Activated naive CD8-positive, alpha-beta T cell treated with anti-CD3 and anti-CD28 coated beads, Interleukin-2, amount 50 U/mL, for 16 hours (primary cell): Measurements from ENCODE around the gene TADA2B.
A peak's percentile ranks its signal among the peaks of the same experiment; 100 is the strongest.

Experiments used
- DNase-seq: peaks from one replicate; pipeline ENCODE4 v3.0.0-alpha.2; 2020; ENCODE audit warnings: low read depth, low spot score

Gene TADA2B

DNA sequence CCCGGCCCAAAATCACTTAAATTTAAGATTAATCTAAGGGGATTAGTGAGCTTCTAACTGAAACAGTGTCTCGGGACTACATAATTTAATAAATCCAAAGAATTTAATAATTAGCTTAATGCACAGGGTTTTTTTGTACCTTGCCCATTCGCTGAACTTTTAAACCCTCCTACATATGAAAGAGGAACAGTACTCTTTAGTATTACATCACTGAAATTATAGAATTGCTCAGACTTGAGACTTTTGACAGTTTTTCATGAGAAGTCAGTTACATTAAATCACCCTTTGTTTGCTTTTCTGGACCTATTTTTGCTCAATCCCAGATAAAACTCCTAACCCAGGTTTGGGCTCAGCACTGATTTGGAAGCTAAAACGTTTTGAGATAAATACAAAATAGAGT, 2.4 kb upstream of the TADA2B start:
- no peak for DNase-seq

DNA sequence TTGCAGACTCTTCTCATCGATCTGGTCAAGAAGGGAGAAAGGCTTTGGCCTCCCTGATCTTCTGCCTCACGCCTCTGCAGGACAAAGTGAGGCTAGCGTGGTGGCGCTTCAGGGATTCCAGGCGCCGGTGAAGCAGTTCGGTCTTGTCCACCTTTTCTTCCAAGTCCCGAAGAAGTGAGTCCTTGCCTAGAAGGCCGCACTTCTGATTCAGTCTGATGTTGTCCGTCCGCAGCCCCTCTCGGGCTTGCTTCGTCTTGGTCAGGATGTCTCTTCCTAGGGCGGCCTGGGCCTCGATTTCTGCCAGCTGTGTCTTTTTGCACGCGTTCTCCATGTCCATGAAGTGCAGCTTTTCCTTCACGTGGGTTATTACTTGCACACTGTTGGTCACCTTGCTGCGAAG, 1.9 kb upstream of the TADA2B start:
- DNase-seq = no peak

DNA sequence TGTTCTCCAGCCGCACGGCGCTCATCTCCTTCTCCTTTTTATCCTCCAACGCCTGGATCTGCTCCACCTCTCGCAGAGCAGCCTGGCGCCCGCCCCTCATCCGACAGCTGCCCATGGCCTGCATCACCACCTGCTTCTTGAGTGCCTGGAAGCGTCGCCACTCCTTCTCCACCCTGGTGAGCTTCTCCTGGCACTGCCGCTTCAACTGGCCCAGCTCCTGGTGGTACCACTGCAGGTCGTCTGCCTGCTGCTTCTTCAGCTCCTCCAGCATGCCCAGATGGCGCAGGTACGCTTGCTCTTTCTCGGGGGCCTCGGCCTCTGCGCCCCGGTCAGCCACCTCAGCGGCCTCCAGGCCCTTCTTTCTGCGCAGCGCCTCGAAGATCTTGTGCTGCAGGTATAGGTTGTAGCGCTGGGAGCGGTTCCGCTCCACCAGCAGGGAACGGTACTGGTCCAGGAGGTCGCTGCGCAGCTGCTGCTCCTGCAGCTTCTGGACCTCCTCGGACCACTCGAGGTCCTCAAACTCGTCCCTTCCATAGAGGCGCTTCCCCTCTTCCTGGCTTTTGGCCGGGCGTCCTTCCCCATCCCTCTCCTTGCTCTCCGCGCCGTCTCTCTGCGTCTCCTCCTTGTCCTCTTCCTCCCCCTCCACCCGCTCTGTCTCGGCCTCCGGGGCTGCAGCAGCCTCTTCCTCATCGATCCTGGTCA, 1.2 kb upstream of the TADA2B start:
- no peak for DNase-seq

DNA sequence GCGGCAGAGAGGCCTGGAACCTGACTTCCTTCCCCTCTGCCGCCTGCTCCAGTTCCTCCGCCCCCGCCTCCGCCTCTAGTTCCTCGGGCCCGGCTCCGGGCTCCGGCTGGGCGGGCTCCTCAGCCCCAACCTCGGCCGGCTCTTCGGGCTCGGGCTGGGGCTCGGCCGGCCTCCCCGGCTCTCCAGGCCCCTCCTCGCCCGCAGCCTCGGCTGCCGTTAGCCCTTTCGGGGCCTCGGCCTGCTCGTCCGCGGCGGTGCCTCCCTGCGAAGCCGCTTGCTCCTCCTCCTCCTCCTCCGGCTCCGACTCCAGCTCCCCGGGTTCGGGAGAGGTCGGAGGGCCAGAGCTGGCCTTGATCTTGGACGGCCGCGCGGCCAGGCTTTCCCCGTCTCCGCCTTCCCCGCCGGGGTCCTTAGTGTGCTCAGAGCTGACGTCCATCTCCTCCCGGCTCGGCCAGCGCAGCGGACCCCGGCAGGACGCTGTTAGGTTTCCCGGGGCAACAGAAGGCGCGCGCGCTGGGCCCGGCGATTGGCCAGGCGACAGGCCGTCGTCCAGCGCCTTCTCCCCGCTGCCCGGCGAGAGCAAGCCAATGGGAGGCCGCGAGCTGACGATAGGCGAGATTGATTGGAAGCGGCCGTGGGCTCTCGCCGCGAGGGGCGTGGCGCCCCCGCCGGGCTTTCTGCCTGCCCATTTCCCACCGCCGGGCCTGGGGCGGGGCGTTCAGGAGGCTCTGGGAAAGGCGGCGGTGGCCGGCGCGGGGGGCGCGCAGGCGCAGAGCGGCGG, 479 bp upstream of the TADA2B start:
- peak; percentile 86 for DNase-seq

DNA sequence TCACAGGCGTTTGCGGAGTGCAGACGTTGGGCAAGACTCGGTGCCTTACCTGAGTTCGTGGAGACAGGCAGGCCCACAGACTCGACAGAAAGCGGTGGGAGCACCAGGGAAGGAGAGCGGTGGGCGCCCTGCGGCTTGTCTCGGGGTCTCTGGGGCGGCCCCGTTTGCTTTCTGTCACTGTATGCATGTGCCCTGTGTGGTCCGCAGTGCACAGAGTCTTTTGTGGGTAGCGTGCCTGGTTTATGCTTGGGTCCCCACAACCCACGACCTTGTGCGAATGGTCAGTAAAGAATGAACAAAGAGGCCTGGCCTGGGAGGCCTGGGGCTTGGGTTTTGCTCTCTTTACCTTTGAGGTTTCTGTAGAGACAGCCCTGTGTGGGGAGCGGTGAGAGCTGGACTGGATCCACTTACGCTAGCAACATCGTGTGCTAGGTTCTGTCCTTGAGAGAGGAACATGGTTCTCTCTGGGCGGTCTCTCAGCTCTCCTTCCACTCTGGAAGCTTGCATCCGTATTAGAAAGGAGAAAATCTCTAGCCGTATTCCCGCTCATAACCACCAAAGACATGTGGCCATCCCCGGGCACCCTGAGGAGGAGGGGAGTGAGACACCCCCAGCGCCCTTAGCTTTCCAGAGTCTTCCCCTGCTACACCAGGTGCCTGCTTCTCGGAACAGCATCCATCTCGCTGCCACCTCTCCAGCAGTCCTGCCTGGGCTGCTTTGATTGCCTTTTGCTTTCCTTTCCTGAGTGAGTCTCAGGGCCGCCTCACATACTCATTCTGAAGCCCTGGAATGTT, 1.2 kb downstream of the TADA2B start:
- no peak for DNase-seq

DNA sequence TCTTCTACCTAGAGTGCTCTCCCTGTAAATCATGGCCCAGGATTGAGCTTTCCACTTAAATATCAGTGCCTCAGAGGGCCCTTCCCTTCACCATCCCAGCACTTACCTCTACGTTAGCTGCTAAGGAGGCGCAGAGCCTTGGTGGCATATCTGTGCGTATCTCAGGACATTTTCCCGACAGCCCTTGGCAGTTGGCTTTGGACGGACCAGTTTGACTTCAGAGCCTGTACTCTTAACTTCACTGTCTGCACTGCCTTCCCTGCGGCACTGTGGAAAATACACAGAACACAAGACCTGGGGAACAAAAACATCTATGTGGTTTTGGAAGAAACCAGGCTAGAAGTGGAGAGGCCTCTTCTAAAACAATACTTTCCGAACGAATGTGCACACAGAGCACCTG, 2.4 kb downstream of the TADA2B start:
- DNase-seq = no peak

DNA sequence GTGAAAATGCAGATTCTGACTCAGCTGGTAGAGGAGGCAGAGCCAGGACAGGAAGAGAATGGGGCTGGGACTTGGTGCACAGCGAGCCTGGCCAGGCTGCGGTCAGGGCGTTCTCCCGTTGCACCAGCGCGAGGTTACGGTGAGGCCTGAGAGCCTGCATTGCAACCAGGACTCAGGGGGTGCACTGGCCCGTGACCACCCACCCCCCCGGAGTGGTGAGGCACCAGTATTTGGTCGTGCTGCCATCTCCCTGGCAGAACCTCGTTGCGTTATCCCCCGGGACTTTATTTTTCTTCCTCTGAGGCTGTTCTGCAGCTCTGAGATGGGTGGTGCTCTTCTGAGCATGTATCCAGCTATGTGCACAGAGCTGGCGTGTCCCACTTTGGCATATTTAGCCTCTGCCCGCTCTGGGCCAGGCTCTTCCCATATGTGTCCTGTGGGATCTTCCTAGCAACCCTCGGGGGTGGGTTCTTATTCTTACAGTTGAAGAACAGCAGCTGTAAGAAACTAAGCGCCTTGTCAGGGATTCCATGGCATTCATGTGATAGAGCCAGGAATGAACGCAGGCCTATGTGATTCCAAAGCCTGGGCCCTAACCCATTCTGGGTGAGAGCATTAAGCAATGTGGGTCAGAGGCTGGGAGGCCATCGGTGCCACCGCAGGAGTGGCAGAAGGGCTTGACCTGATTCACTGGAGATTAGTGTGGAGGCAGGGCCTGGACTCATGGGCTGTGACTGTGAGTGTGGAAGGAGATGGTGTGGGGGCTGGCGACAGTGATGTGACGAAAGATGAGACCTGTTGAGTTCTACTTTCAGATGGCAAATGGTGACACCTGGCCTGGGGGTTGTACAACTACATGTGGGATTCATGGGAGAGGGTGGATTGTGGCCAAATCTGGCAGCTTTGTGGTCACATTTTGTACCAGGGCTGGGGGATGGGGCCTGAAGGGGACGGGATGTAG, 3.1 kb downstream of the TADA2B start:
- no peak for DNase-seq

DNA sequence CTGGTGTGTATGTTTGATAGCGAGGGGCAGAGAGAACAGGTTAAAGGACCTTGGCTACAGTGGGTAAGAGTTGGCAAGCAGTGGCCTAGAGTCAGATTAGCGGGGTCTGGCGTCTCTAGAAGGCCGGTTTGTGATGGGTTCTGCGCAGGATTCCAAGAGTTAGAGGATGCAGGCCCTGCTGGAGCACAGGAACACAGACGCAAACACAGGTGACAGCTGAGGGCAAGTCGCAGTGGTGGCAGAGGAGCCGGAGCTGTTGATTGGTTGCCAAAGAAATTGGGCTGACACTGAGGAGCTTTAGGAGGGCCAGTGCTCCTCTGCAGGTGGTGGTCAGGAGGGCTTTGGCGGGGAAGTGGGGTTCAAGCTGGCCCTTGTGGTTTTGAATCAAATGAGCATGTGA, 3.8 kb downstream of the TADA2B start:
- no peak for DNase-seq

DNA sequence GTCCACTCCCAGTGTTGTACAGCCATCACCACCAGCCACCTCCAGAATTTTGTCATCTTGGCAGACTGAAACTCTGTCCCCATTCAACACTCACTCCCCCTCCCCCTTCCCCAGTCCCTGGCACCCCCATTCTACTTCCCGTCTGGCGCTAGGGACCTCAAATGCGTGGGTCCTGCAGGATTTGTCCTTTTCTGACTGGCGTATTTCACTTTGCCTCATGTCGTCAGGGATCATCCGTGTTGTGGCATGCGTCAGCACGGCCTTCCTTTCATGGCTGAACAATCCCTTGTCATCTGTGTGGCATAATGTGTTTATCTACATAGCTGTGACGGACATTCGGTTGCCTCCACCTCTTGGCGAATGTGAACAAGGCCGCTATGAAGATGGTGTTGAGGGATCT, 5.5 kb downstream of the TADA2B start:
- no peak for DNase-seq

DNA sequence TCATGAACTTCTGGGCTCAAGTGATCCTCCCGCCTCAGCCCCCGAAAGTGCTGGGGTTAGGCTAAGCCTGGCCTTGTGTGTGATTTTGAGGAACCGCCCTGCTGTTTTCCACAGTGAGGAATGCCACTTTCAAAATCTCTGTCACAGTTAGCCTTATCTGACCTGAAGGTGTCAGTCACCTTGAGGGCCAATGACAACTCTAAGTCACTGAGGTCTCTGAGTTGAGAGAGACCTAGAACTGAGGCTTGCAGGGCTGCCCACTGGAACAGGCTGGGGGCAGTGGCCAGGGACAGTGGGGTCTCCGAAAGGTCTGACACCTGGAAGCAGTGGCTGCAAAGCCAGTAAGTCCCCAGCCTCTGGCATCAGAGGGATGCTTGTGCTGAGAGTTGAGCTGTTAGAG, 6.1 kb downstream of the TADA2B start:
- DNase-seq = no peak

DNA sequence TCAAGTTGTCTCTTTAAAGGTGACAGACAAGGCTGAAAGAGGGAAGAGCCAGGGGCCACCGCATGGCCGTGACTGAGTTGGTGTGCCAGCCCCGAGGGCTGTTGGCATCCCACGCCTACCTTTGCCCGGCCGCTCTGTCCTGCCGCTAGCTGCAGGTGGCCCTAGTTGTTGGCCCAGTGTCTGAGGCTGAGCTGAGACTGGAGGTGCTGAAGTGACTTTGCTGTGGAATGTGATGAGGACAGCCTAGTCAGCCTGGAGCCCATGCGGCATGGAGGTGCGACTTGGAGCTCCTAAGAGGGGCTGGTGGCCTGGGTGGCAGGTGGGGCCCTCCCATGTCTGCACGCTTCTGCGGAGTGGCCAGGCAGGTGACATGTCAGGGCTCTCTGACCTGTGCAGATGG, 6.6 kb downstream of the TADA2B start:
- no peak for DNase-seq

DNA sequence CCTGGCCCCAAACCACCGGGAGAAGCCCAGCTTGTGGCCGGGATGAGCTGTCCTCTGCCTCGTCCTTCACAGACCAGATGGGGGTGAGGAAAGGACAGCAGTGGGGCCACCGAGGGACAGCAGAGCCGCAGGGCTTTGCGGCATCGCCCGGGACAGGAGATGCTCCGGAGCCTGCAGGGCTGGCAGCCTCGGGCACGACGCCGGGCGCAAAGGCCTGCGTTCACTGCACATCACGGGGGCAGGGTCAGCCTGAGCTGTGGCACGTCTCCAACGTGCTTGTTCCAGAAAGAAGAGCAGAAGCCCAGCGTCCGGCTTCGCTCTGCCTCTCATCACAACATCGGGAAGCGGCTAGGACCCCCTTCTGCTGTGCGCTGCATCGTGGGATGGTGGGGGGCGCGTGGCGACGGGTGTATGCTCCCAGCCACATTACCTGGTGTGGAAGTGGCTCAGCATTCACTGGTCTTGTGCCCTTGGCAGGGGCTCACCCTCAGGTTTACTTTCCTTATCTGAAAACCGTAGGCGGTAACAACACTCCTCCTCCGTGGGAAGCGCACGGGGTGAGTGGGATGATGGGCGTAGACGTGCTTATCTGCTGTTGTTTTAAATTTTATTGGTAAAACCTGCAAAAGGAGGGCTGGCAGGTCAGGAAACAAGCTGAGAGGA, 7.4 kb downstream of the TADA2B start:
- DNase-seq = no peak

DNA sequence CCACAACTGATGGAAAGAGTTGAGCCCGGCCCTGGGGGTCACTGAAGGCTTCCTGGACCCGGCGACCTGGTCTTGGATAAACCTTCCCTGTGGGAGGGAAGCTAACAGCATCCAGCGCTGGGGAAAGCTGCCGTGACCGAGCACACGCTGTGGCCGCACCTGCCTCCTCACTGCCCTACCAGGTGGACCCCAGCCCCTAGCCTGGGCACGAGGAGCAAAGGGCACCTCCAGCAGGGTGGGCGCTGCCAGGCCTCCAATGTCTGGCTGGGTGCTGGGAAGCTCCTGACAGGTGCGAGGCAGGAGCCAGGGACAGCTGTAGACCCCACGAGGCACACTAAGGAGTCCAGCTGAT, 7.9 kb downstream of the TADA2B start:
- no peak for DNase-seq

DNA sequence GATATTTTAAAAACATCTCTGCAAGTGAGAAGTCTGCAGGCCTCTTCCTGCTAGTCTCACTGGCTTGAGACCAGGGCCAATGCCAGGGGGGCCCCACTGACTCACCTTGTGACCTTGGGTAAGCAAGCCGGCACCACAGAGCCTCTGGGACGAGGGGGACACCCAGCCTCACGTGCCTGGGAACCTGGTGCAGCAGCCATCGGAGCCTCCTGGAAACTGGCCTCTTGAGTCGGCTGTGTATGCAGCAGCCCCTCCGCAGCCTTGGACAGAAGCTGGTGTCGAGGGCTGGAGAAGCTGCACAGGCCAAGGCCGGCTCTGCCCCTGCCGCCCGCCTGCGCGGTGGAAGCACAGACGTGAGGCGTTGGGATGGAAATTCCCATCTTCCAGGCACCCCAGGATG, 8.7 kb downstream of the TADA2B start:
- DNase-seq = no peak

DNA sequence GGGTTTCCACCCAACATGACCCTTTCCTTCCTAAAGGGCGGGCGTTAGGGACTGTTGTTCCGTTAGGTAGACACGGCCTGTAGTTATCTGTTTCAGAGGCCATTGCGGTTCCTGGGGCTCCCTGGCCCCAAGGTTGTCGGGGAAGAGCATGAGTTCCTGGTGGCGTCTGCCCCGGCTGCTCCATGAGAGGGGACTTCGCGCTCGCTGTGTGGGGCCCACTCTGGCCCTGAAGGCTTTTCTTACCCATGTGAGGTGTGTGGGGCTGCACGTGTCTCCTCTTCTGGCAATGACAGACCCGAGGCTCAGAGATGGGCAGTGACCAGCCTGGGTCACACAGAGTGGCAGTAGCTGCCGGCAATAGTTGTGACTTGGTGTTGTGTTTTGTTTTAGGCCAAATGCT, 9.1 kb downstream of the TADA2B start:
- no peak for DNase-seq

DNA sequence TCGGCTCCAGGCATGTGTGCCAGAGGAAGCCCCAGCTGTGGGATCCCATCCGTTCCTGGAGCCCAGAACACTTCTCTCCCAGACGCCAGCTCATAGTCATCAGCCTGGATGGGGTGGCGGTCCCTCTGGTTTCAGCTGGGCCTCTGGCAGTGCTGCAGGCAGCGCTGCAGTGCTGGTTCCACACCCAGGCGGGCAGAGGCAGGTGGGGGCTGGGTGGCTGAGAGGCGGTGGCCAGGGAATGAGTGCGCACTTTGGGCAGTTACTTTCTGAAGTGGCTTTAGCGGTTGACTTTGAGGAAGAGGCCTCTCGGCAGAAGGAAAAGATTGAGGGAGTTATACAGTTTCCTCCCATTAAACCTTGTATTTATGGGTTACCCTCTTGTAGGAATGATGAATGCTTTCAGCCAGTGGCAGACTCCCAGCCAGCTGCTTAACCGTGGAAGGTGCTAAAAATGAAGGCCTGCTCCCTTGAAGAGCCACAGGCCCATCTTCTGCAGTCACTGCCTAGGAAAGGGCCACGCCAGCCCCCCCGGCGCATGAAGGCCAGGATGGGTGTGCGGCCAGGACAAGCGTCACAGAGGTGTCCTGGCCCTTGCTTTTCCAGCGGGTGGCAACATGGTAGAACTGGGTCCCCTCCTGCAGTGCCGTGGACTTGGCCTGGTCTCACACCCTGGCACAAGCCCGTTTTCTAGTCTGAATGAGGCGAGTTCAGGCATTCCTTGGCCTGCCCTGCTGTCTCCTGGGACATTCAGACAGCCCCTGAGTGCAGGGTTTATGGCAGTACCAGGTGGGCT, 9.9 kb downstream of the TADA2B start:
- no peak for DNase-seq

DNA sequence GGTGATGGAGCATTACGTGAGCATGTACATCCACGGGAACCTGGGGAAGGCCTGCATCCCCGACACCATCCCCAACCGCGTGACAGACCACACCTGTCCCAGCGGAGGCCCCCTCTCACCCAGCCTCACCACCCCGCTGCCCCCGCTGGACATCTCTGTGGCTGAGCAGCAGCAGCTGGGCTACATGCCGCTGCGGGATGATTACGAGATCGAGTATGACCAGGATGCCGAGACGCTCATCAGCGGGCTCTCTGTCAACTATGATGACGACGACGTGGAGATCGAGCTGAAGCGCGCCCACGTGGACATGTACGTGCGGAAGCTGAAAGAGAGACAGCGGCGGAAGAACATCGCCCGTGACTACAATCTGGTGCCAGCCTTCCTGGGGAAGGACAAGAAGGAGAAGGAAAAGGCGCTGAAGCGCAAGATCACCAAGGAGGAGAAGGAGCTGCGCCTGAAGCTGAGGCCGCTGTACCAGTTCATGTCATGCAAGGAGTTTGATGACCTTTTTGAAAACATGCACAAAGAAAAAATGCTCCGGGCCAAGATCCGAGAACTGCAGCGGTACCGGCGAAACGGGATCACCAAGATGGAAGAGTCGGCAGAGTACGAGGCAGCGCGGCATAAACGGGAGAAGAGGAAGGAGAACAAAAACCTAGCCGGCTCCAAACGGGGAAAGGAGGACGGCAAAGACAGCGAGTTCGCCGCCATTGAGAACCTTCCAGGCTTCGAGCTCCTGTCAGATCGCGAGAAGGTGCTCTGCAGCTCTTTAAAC, 11.1 kb downstream of the TADA2B start:
- no peak for DNase-seq

DNA sequence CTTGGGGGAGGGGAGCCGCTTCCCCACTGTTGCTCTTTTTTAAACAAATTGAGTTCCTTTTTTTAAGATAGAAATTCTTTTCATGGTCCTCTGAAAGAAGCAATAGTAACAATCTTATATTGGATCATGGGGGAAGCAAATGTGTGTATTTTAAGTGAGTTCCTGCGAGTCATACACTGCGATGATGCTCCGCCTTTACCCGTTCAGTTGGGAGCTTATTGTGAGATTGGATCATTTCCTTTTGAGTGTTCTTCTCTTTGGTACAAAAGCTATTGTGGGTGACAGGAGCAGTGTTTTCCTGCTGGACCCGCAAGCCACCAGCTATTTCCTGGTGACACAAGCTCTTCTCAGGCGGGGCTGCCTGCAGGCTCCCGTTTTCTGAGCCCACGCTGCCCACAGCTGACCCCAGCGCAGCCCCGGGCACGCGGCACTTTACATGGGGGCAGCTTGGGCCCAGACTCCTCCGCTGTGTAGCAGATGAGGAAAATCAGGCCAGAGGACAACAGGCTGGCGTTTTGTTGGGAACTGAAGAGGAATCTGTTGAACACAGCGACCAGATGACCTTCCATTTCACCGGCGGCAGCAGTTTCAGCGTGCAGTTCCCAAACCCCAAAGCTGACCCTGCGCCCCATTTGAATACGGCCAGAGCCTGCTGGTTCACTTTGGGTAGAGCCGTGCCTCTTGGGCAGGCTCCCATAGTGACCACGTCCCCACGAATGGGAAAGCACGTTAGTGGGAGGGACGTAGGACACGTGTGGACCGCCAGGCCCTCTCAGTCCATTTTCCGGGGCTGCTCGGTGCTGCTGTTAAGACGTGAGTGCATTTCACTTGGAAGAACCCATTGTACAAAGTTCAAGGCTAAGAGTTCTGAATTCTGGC, 12.2 kb downstream of the TADA2B start:
- no peak for DNase-seq

DNA sequence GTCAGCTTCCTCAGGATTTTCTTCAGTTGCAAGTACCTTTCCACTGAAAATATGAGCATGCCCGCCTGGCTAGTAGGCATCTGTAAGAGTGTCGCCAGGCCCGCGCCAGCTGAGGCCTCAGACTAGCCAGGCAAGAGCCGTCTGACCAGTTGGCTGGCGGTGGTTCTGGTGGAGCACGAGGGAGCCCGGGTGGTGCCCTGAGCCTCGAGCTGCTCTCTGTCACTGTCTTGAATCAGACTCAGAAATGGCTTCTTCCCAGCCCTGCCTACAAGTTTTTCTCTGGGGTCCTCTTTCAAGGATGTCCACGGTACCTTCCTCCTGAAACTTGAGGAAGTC, 12.8 kb downstream of the TADA2B start:
- DNase-seq = no peak
